HL-60 (cell line): Measurements from ENCODE around the gene PRPSAP2.

Source experiments
- DNase-seq, 2 experiments: peaks; one replicate each; pipeline ENCODE4 v3.0.0-alpha.2; 2010 to 2020; ENCODE audit warnings: low read depth in 1 of 2, low spot score in 1 of 2
- H3K27ac ChIP-seq: fragments of 250-450 bp; sonication (Bioruptor Pico); replicated peaks from 2 replicates; pipeline ENCODE4 v1.5.1; 2020; ENCODE audit warnings: mild to moderate bottlenecking, moderate library complexity
- H3K27me3 ChIP-seq: fragments of 250-450 bp; sonication (Bioruptor Pico); 2 replicates; pipeline ENCODE4 v1.5.1; 2021; ENCODE audit warnings: mild to moderate bottlenecking, moderate library complexity; ENCODE audit not compliant: insufficient read depth, poor library complexity, severe bottlenecking
- H3K4me3 ChIP-seq: replicated peaks from 2 replicates; pipeline ENCODE4 v1.5.1; 2011; ENCODE audit warnings: mild to moderate bottlenecking, control low read depth, low read length; ENCODE audit not compliant: insufficient read depth
- CTCF ChIP-seq: IDR thresholded peaks from one replicate; pipeline ENCODE4 v1.5.1; 2011; ENCODE audit warnings: low read length, control low read depth, inconsistent platforms; ENCODE audit not compliant: insufficient read depth
- GABPA ChIP-seq: IDR thresholded peaks from 2 replicates; pipeline ENCODE4 v1.6.1; 2012; ENCODE audit warnings: low read depth
- POLR2AphosphoS5 ChIP-seq: IDR thresholded peaks from 2 replicates; pipeline ENCODE4 v1.6.1; 2012; ENCODE audit warnings: low read depth
- REST ChIP-seq: IDR thresholded peaks from 2 replicates; pipeline ENCODE4 v1.6.1; 2012; ENCODE audit warnings: low read depth; ENCODE audit not compliant: insufficient replicate concordance
- SPI1 ChIP-seq: IDR thresholded peaks from 2 replicates; pipeline ENCODE4 v1.6.1; 2012; ENCODE audit warnings: low read depth, mild to moderate bottlenecking, borderline replicate concordance

Gene PRPSAP2

GRCh38 chr17:18850679-18851078 lies 7.3 kb upstream of the PRPSAP2 start:
- TF ChIP-seq CTCF = no peak
- TF ChIP-seq GABPA = no peak
- no peak for TF ChIP-seq POLR2AphosphoS5
- TF ChIP-seq SPI1 = no peak
- TF ChIP-seq REST = no peak
- no peaks in the 10 kb centered on the region for H3K27me3 ChIP-seq
- no peak overlapping the region for H3K27ac ChIP-seq
- no peak overlapping the region for H3K4me3 ChIP-seq
- no peak for DNase-seq

GRCh38 chr17:18851201-18851600 lies 6.7 kb upstream of the PRPSAP2 start:
- no peaks in the 10 kb centered on the region for H3K27me3 ChIP-seq
- H3K27ac ChIP-seq = no peak overlapping the region
- no peak for DNase-seq
- TF ChIP-seq POLR2AphosphoS5 (no peak), SPI1 (no peak), REST (no peak)
- no peak overlapping the region for H3K4me3 ChIP-seq

- TF ChIP-seq POLR2AphosphoS5 (no peak), CTCF (no peak), SPI1 (no peak), GABPA (no peak), REST (no peak)
- H3K27me3 ChIP-seq = no peaks in the 10 kb centered on the region
- H3K27ac ChIP-seq = no peak overlapping the region
- DNase-seq = no peak
- no peak overlapping the region for H3K4me3 ChIP-seq
Measured at GRCh38 chr17:18854956-18855355, 3.0 kb upstream of the PRPSAP2 start.
